Right cardiac atrium (tissue), 5 donors: ENCODE results near the gene FIS1. TPM values are rescaled to one million over a fixed set of nuclear protein-coding genes. Genes with fewer than 3 reads are reported as not detected.

Experiments
- ATAC-seq, 2 donors: fragments of 200-7000 bp; cut with Tn5 transposase; one replicate each; pipeline versions ENCODE4 v1.8.0 to v1.9.1; 2020; ENCODE audit warnings: moderate library complexity in 2 of 2, mild to moderate bottlenecking in 1 of 2
- DNase-seq, 3 donors: peaks; one replicate each; pipeline ENCODE4 v3.0.0-alpha.2; 2020
- H3K27ac ChIP-seq: one replicate; pipeline ENCODE4 v1.5.1; 2013; ENCODE audit warnings: mild to moderate bottlenecking, low read length, control low read depth, moderate library complexity
- H3K27me3 ChIP-seq: one replicate; pipeline ENCODE4 v1.6.1; 2013; ENCODE audit not compliant: control insufficient read depth, insufficient read depth
- H3K4me1 ChIP-seq: one replicate; pipeline ENCODE4 v1.6.1; 2013; ENCODE audit warnings: low read length; ENCODE audit not compliant: control insufficient read depth, insufficient read depth
- H3K4me3 ChIP-seq: one replicate; pipeline ENCODE4 v1.5.1; 2013; ENCODE audit warnings: low read length, control low read depth
- H3K9me3 ChIP-seq: one replicate; pipeline ENCODE4 v1.6.1; 2013; ENCODE audit warnings: low read length; ENCODE audit not compliant: control insufficient read depth
- WGBS: extraction: QIAGEN DNeasy Blood & Tissue Kit; methylation state at CpG from one replicate; pipeline ENCODE4 v1.1.7; 2013; 5-methylcytosine and 5-hydroxymethylcytosine counted together
- intact Hi-C, 4 donors: fragments of 100-400 bp; cut with DNase I; formaldehyde crosslinking; loops; one replicate each; pipeline versions ENCODE4 v1.11.0 to v1.14.0; 2022 to 2023
- polyA plus RNA-seq: library from polyadenylated mRNA; stranded (reverse); fragments of 200-250 nt; gene quantifications from one replicate; pipeline ENCODE4 v1.2.3, GENCODE V29; 2013
- total RNA-seq, 4 donors: library from RNA; stranded (reverse); fragmentation: NEBNext Ultra II Directional; extraction: Animal tissue kit (Norgen Biotek cat#: 25700); gene quantifications; one replicate each; pipeline ENCODE4 v1.2.1, GENCODE V29; 2021
- donor health status: healthy with polysubstance abuse.
- donor health status: DM: no; HTN: yes; CAD: no.
- donor health status: DM: no; HTN: no; CAD: no.
- donor health status: DM: no; HTN: yes; CAD: no; lungs with severe emphysema.
- donor health status: DM: yes; HTN: yes; CAD: no.

Gene FIS1
- total and polyA plus RNA-seq, 5 donors, result 245 to 315 (median 285) TPM

DNA sequence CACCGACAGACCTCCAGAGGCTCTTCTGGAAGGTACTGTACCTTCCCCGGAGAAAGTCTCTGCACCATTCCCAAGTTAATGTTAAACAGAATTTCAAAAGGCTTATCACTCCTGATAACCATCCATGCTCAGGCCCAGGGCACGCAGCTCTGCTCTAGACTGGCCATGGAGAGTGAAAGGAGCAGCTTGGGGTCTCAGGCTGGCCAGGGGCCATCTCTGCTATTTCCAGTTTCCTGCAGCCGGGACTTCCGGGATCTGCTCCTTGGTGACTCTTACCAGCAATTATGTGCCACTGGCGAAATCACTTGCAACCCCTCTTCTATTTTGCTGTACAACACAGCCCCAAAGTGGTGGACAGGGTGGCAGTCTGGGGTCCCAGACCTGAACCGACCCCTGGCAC, 13.2 kb downstream of the FIS1 start:
- no peaks in the 10 kb centered on the region for H3K27me3 ChIP-seq
- 50% methylated on average over 7 of the region's 7 CpGs for WGBS
- no peak for ATAC-seq
- intact Hi-C loops, result no loop called here
- H3K9me3 ChIP-seq, result no peaks in the 10 kb centered on the region
- no peaks in the 10 kb centered on the region for H3K4me1 ChIP-seq
- no peak overlapping the region for H3K4me3 ChIP-seq
- peak in 1 of 3 donors; percentile 17 for DNase-seq
- H3K27ac ChIP-seq, result no peak overlapping the region

DNA sequence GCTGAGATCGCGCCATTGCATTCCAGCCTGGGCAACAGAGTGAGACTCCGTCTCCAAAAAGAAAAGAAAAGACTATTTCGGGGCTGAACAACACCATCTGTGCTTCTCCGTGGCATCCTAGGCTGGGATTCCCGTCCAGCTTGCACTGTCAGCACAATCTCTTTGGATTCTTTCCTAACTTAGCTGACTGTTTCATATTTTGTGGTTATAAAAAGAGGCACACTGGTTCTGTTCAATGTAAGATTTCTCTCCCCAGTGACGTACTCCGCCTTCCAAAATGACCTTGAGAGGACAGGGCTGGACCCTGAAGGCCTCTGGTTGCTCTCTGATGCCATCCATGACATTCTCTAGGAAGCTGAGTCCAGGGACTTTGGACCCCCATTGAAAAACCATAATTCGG, 18.2 kb downstream of the FIS1 start:
- no peak overlapping the region for H3K27ac ChIP-seq
- intact Hi-C loops, result no loop called here
- no peaks in the 10 kb centered on the region for H3K9me3 ChIP-seq
- no peaks in the 10 kb centered on the region for H3K27me3 ChIP-seq
- no peak for ATAC-seq
- no peaks in the 10 kb centered on the region for H3K4me1 ChIP-seq
- WGBS, result 89% methylated on average over 9 of the region's 9 CpGs
- H3K4me3 ChIP-seq, result no peak overlapping the region
- no peak for DNase-seq

DNA sequence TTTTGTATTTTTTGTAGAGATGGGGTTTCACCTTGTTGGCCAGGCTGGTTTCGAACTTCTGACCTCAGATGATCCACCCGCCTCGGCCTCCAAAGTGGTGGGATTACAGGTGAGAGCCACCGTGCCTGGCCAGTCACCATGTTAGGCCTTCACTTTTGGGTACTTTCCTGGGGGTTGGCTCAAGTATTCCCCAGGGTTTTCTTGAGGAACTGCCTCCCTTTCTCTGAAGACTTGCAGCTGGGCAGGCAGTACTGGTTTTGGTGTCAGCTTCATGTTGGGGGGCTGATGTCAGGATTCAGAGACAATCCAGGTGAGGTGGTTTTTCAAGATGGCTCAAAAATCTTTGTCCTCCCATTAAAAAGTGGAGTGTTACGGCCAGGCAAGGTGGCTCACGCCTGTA, 19.2 kb downstream of the FIS1 start:
- WGBS, result 95% methylated on average over 6 of the region's 6 CpGs
- Histone ChIP-seq H3K27ac (no peak overlapping the region), H3K4me3 (no peak overlapping the region), H3K9me3 (no peaks in the 10 kb centered on the region), H3K4me1 (no peaks in the 10 kb centered on the region), H3K27me3 (no peaks in the 10 kb centered on the region)
- DNase-seq (no peak), ATAC-seq (no peak)
- intact Hi-C loops, result no loop called here

GRCh38 chr7:101223528-101223927, 21.4 kb downstream of the FIS1 start:
- no peaks in the 10 kb centered on the region for H3K27me3 ChIP-seq
- H3K4me1 ChIP-seq, result peaks cover 2% of the 10 kb centered on the region
- intact Hi-C loops, result no loop called here
- no peak overlapping the region for H3K4me3 ChIP-seq
- no peak overlapping the region for H3K27ac ChIP-seq
- WGBS, result 96% methylated on average over 15 of the region's 15 CpGs
- H3K9me3 ChIP-seq, result no peaks in the 10 kb centered on the region
- ATAC-seq (peak in 1 of 2 donors; percentile 30), DNase-seq (peak in 1 of 3 donors; percentile 45)

DNA sequence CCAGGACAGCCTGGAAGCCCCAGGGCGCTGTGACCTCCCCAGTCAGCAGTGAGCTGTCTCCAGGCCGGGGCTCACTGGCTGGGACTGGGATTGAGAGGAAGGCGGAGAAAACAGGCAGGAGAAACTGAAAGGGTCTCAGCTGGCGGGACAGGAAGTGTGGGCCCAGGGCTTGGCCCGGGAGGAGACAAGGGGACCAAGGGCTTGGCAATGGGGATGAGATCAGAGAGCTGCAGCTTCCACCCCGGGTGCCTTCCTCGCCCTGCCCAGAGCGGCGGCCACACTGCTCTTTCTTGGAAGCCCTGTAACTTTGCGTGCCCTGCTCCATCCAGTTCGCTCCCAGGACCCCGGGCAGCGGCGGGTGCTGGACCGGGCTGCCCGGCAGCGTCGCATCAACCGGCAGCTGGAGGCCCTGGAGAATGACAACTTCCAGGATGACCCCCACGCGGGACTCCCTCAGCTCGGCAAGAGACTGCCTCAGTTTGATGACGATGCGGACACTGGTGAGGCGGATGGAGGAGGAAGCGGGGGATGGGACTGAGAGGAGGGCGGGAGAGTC, 22.5 kb downstream of the FIS1 start:
- DNase-seq, result peak in 1 of 3 donors; percentile 51
- no peaks in the 10 kb centered on the region for H3K9me3 ChIP-seq
- WGBS, result 82% methylated on average over 27 of the region's 27 CpGs
- no peak for ATAC-seq
- intact Hi-C loops, result no loop called here
- H3K4me3 ChIP-seq, result no peak overlapping the region
- H3K4me1 ChIP-seq, result peaks cover 2% of the 10 kb centered on the region
- no peak overlapping the region for H3K27ac ChIP-seq
- H3K27me3 ChIP-seq, result no peaks in the 10 kb centered on the region

- Histone ChIP-seq H3K27me3 (no peaks in the 10 kb centered on the region), H3K27ac (no peak overlapping the region), H3K9me3 (no peaks in the 10 kb centered on the region), H3K4me3 (no peak overlapping the region), H3K4me1 (peaks cover 2% of the 10 kb centered on the region)
- intact Hi-C loops, result no loop called here
- WGBS, result 78% methylated on average over 5 of the region's 5 CpGs
- ATAC-seq (no peak), DNase-seq (no peak)
These were observed 24.6 kb downstream of the FIS1 start for GRCh38 chr7:101220295-101220694.

DNA sequence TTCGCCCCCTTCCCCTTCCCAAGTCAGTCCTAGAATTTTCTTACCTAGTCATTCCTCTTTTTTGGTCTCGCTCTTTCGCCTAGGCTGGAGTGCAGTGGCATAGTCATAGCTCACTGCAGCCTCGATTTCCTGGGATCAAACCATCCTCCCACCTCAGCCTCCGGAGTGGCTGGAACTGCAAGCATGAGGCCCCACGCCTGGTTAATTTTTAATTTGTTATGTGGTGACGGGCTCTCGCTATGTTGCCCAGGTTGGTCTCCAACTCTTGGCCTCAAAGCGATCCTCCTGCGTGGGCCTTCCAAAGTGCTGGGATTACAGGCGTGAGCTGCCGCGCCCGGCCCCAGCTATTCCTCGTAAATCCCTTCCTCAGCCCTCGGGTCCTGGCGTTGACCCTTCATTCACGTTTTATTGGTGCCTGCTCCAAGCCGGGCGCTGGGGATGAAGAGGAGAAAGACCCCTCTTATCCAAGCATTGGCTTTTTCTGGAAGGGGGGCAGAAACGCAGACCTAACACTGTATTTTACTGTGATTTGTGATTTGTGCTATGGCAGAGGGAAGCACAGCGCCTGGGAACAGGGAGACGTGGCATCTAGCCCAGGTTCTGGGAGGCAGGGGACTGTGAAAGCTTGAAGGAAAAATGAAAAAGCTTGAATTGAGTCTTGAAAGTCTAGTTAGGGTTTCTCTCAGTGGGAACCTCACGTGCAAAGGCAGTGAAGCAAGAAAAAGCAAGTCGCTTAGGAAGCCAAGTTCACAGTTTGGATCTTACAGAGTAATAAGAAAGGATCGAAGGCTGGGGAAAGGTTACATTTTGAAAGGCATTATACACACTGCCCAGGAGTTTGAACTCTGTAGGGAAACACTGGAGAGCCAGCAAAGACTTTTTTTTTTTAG, 26.4 kb downstream of the FIS1 start:
- no peaks in the 10 kb centered on the region for H3K9me3 ChIP-seq
- peak overlapping the region; percentile 76 for H3K4me3 ChIP-seq
- H3K27me3 ChIP-seq, result no peaks in the 10 kb centered on the region
- H3K27ac ChIP-seq, result peak overlapping the region; percentile 48
- WGBS, result 9% methylated on average over 26 of the region's 26 CpGs
- peaks cover 2% of the 10 kb centered on the region for H3K4me1 ChIP-seq
- ATAC-seq (no peak), DNase-seq (peak in 1 of 3 donors; percentile 34)
- intact Hi-C loops, result loop anchor here in 1 of 4 donors (5.0 kb wide), 1 partner anchor 34 kb away; no protein-coding TSS in a partner anchor

GRCh38 chr7:101217388-101218235, 27.3 kb downstream of the FIS1 start, which contains the start of the genes PLOD3 and ZNHIT1:
Gene PLOD3, minus strand, starts transcription at chr7:101217581. Its CDS starts 307 bp downstream, at chr7:101217274.
Gene ZNHIT1, plus strand, starts transcription at chr7:101218165. Its CDS starts 31 bp downstream, at chr7:101218196.
- WGBS, result under 1% methylated on average over 57 of the region's 57 CpGs
- peak within 1 kb of the TSS; percentile 86 for H3K27ac ChIP-seq
- DNase-seq, result peak; percentile 97 to 99 (median 98)
- peaks cover 2% of the 10 kb centered on the region for H3K4me1 ChIP-seq
- intact Hi-C loops, result loop anchor here in 1 of 4 donors (5.0 kb wide), 1 partner anchor 35 kb away; no protein-coding TSS in a partner anchor
- no peaks in the 10 kb centered on the region for H3K27me3 ChIP-seq
- peak; percentile 95 to 96 for ATAC-seq
- H3K4me3 ChIP-seq, result peak within 1 kb of the TSS; percentile 76
- no peaks in the 10 kb centered on the region for H3K9me3 ChIP-seq

DNA sequence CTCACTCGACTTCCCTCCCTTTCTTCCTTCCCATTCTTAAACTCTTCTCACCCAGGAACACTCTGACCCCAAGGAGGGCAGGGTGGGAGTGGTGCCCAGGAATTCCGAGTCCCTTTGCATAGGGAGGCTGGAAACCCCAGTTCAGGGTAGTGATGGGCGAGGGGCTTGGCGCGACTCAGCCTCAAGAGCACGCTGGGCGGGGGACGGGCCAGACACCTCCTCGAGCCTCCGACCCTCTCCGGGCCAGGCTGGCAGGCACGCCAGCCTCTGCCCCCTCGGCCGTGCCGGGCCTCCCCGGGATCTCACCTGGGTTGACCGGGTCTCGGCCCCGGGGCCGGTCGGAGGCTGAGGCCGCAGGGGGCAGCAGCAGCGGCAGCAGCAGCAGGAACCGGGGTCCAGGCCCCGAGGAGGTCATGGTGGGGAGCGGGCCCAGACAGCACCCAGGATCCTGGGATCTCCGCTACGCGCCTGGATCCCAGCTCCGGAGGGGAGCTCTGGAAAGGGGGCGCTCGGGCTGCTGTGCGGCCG, 28.0 kb downstream of the FIS1 start:
- peak overlapping the region; percentile 76 for H3K4me3 ChIP-seq
- H3K27me3 ChIP-seq, result no peaks in the 10 kb centered on the region
- H3K4me1 ChIP-seq, result peaks cover 2% of the 10 kb centered on the region
- no peaks in the 10 kb centered on the region for H3K9me3 ChIP-seq
- DNase-seq (peak in 2 of 3 donors; percentile 39 to 68), ATAC-seq (peak; percentile 1 to 7)
- intact Hi-C loops, result loop anchor here in 1 of 4 donors (5.0 kb wide), 1 partner anchor 35 kb away; no protein-coding TSS in a partner anchor
- peak overlapping the region; percentile 26 for H3K27ac ChIP-seq
- under 1% methylated on average over 34 of the region's 34 CpGs for WGBS
